PC-3 (cell line): Measurements from ENCODE around the gene DNAH17.

Source experiments
- CTCF ChIP-seq: fragments of 300-600 bp; sonication (generic); conservative IDR thresholded peaks from 2 replicates; pipeline ENCODE4 v1.5.1; 2017; ENCODE audit warnings: antibody characterized with exemption, low read depth, mild to moderate bottlenecking, low read length
- EZH2 ChIP-seq: fragments of 300-600 bp; sonication (generic); IDR thresholded peaks from one replicate; pipeline ENCODE4 v1.6.1; 2017; ENCODE audit warnings: antibody characterized with exemption, mild to moderate bottlenecking, low read length; ENCODE audit not compliant: unreplicated experiment

GRCh38 chr17:78624324-78625151 lies 47.3 kb upstream of the DNAH17 start:
- no peak for TF ChIP-seq EZH2
- no peak for TF ChIP-seq CTCF
